ENCODE data around the gene ODAPH.
"Not testable (repeated sequence)": the region's sequence is repeated elsewhere in the genome, so short reads cannot be mapped to it uniquely, and the experiment has no call there.

- not testable (repeated sequence) for TF ChIP-seq CTCF (IDR thresholded peaks at IDR 0.05); EZH2 (IDR thresholded peaks at IDR 0.05; ENCODE audit: borderline replicate concordance, insufficient read depth, low read depth, low read length, poor library complexity, severe bottlenecking)
These were observed 21.9 kb upstream of the ODAPH start for GRCh38 chr4:75533926-75534325.
